Ascending aorta (tissue), 2 donors: ENCODE data around the gene ZNF597. TPM values are rescaled to one million over a fixed set of nuclear protein-coding genes. Genes with fewer than 3 reads are reported as not detected.
A peak's percentile ranks its signal among the peaks of the same experiment; 100 is the strongest.

Experiments
- DNase-seq, 2 donors: peaks; one replicate each; pipeline ENCODE4 v3.0.0-alpha.2; 2019; ENCODE audit warnings: low spot score in 2 of 2
- H3K27ac ChIP-seq, 2 donors: fragments of 200-600 bp; sonication (generic); one replicate each; pipeline ENCODE4 v1.5.1; 2016 to 2017; ENCODE audit warnings: mild to moderate bottlenecking in 1 of 2
- H3K27me3 ChIP-seq: fragments of 200-600 bp; sonication (generic); one replicate; pipeline ENCODE4 v1.5.1; 2017
- H3K36me3 ChIP-seq, 2 donors: fragments of 200-600 bp; sonication (generic); one replicate each; pipeline ENCODE4 v1.5.1; 2016
- H3K4me1 ChIP-seq, 2 donors: fragments of 200-600 bp; sonication (generic); one replicate each; pipeline ENCODE4 v1.5.1; 2016 to 2017; ENCODE audit warnings: mild to moderate bottlenecking in 1 of 2
- H3K4me3 ChIP-seq, 2 donors: fragments of 200-600 bp; sonication (generic); one replicate each; pipeline ENCODE4 v1.5.1; 2016 to 2017; ENCODE audit warnings: mild to moderate bottlenecking in 1 of 2
- H3K9me3 ChIP-seq, 2 donors: fragments of 200-600 bp; sonication (generic); one replicate each; pipeline ENCODE4 v1.5.1; 2016
- CTCF ChIP-seq, 3 experiments: fragments of 200-600 bp in 2 of 3; fragments of 450-650 bp in 1 of 3; sonication (generic) in 2 of 3; IDR thresholded peaks; one replicate each; pipeline ENCODE4 v1.5.1; 2016 to 2019; ENCODE audit warnings: antibody characterized with exemption in 3 of 3, mild to moderate bottlenecking in 1 of 3, moderate library complexity in 1 of 3
- intact Hi-C: fragments of 100-400 bp; cut with DNase I; formaldehyde crosslinking; loops from one replicate; pipeline ENCODE4 v1.15.1; 2023
- total RNA-seq: library from RNA; depleted of rRNA; stranded (reverse); fragments of >200 nt; gene quantifications from one replicate; pipeline ENCODE4 v1.1.0, GENCODE V29; 2016

ZNF597 gene
- total RNA-seq, 1 donor from 2014 or later = 0.21 TPM

DNA sequence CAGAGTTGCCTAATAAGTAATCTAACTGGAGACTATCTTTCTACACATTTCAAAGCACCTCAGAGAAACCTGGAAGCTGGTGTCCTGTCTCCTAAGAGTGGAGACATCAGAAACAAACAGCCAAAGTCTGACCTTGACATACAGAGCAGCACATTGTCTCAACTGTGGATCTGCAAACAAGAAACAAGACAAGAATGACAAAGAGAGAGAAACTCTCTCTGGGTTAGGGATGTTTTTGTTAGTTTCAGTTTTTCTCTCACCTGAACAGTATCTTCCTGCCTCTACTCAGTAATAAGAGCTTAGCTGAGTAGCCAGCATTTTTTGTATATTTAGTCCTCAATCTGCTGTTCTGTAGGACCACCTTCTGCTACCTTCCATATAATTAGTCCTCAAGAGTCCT lies 8.9 kb downstream of the ZNF597 start:
- Histone ChIP-seq H3K27me3 (no peaks in the 10 kb centered on the region), H3K4me3 (no peak overlapping the region), H3K4me1 (no peaks in the 10 kb centered on the region), H3K27ac (no peak overlapping the region), H3K36me3 (peaks cover 4 to 26% of the 10 kb centered on the region in 2 donors), H3K9me3 (peaks cover 0 to 13% of the 10 kb centered on the region in 2 donors)
- intact Hi-C loops = no loop called here
- DNase-seq = no peak
- no peak for TF ChIP-seq CTCF (IDR thresholded peaks at IDR 0.05)

DNA sequence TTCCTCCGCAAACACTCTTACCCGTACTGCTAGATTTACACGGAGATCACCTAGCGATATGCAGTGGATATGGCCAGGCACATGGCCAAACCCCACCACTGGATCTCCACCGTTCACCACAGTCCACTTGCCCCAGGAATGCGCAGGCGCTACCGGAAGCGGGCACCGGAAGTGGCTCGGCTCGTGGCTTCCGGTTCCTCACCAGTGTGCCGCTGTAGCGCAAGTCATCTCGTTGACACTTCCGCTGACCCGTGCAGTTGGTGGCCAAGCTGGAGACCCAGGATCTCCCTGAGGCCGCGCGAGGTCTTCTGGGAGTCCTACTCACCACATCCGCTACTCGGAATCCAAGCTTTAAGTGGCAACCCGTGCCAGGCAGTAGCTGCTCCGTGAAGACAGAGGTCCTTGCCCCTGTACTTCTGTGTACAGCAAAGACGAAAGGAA lies 11.5 kb downstream of the ZNF597 start:
- Histone ChIP-seq H3K27me3 (no peaks in the 10 kb centered on the region), H3K36me3 (peaks cover 3 to 16% of the 10 kb centered on the region in 2 donors)

GRCh38 chr16:3413730-3414379 lies 29.4 kb downstream of the ZNF597 start:
- intact Hi-C loops = loop anchor here (5.0 kb wide), 1 partner anchor 37 kb away; no protein-coding TSS in a partner anchor
- DNase-seq = no peak
- H3K27me3 ChIP-seq = no peaks in the 10 kb centered on the region
- TF ChIP-seq CTCF (IDR thresholded peaks at IDR 0.05) = no peak
- peaks cover 13 to 21% of the 10 kb centered on the region in 2 donors for H3K36me3 ChIP-seq
- H3K9me3 ChIP-seq = peaks cover 46 to 82% of the 10 kb centered on the region in 2 donors
- H3K4me1 ChIP-seq = no peaks in the 10 kb centered on the region
- no peak overlapping the region for H3K27ac ChIP-seq
- no peak overlapping the region for H3K4me3 ChIP-seq

More for the DNA sequence above, 11.5 kb downstream of the ZNF597 start:
- H3K27ac ChIP-seq = no peak overlapping the region
- no peak for TF ChIP-seq CTCF (IDR thresholded peaks at IDR 0.05)
- peaks cover 0 to 9% of the 10 kb centered on the region in 2 donors for H3K9me3 ChIP-seq
- peak overlapping the region in 1 of 2 donors; percentile 42 for H3K4me3 ChIP-seq
- H3K4me1 ChIP-seq = no peaks in the 10 kb centered on the region
- DNase-seq = peak in 1 of 2 donors; percentile 71
- intact Hi-C loops = no loop called here

- no peak for TF ChIP-seq CTCF (IDR thresholded peaks at IDR 0.05)
- Histone ChIP-seq H3K27ac (no peak overlapping the region), H3K9me3 (peaks cover 81 to 98% of the 10 kb centered on the region in 2 donors), H3K27me3 (no peaks in the 10 kb centered on the region), H3K4me1 (no peaks in the 10 kb centered on the region), H3K4me3 (no peak overlapping the region), H3K36me3 (peaks cover 59 to 73% of the 10 kb centered on the region in 2 donors)
- no peak for DNase-seq
- intact Hi-C loops = no loop called here
These were observed 34.6 kb downstream of the ZNF597 start for GRCh38 chr16:3408561-3409197.

DNA sequence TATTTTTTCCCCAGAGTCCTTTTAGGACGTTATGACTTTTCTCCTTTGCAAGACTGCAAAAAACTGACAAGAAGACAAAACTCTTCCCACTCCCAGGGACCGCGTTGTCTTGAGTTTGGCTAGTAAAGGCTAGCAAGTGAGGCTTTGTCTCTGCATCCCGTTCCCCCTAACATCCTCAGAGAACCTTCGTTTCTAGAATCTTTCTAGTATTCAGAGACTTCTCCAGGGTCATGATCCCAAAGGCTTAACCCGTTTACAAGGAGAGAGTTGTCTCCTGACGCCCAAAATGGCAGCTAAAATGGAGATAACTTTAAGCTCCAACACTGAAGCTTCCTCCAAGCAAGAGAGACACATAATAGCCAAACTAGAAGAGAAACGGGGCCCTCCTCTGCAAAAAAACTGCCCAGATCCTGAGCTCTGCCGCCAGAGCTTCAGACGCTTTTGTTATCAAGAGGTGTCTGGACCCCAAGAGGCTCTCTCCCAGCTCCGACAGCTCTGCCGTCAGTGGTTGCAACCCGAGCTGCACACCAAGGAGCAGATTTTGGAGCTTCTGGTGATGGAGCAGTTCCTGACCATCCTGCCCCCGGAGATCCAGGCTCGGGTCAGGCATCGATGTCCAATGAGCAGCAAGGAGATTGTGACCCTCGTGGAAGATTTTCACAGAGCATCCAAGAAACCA lies 41.4 kb downstream of the ZNF597 start:
- Histone ChIP-seq H3K4me3 (peak overlapping the region; percentile 74 to 95), H3K27me3 (no peaks in the 10 kb centered on the region), H3K9me3 (peaks cover 26 to 52% of the 10 kb centered on the region in 2 donors), H3K4me1 (peaks cover 3 to 18% of the 10 kb centered on the region in 2 donors), H3K27ac (peak overlapping the region; percentile 79 to 91), H3K36me3 (peaks cover 33 to 51% of the 10 kb centered on the region in 2 donors)
- TF ChIP-seq CTCF (IDR thresholded peaks at IDR 0.05) = no peak
- intact Hi-C loops = loop anchor here (1.0 to 2.0 kb wide), 7 partner anchors 41 to 167 kb away; partner anchors contain the start of genes NAA60, TIGD7, ZNF200 and ZNF263
- DNase-seq = no peak
